GM18520 (cell line): ENCODE data around the gene POU2AF1.

ENCODE experiments used
- ATAC-seq: cut with Tn5 transposase; IDR thresholded peaks from one replicate; pipeline ENCODE4 v1.9.1; 2021; ENCODE audit not compliant: unreplicated experiment

POU2AF1 gene

DNA sequence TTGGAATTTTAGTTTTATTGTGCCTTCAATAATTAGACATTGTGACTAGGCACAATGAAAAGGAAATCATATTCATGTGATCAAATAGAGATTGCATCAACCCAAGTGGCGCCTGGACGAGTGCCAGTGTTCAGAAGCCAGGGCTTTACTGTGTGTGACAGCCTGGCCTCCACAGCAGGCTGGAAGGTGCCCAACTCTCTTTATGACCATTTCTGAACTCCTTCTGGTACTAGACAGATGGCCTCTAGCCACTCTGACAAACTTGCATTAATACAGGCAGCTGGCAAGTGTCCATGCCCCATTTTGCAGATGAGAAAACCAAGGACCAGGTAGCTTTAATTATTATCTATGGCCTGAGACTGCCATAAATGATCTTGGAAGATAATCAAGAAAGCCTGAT, 8.3 kb upstream of the POU2AF1 start:
- no peak for ATAC-seq

DNA sequence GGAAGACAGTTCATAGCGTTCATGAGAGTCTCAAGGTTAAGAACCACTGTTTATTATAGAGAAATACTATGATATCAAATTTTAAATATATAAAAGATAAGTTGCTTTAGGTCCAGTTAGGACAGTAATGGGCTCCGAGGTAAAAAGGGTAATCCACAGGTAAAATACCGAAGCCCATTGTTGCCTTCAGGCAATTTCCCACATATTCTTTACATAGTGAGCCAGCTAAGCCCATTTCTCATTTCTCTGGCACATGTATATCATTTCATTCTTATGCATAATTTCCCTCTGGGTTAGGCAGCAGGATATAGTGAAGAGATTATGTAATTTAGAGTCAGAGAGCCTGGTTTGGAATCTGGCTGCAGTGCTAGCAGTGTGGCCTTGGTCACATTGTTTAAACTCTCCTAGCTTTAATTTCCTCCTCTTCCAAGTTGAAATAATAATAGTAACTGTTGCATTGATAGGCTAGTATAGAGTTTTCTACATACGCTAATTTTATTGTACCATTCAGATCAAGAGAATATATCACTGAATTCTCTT, 7.6 kb upstream of the POU2AF1 start:
- ATAC-seq: no peak

DNA sequence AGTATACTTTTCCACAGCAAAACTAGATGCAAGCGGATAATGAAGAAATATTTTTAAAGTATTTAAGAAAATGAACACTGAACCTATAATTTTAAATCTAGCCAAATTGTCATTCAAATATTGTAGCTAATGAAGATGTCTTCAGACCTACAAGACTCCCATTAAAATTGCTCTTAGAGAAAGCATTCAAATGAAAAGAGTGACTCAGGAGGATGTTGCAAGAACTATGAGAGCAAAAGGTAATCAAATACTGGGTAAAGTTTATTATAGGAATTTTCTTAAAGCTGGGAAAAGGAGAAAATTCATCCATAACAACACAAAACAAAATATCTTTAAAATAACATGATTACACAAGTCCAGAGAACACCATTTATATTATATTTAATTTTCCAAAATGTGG, 5.4 kb upstream of the POU2AF1 start:
- no peak for ATAC-seq

GRCh38 chr11:111382451-111382850, 3.4 kb upstream of the POU2AF1 start:
- no peak for ATAC-seq

- no peak for ATAC-seq
These were observed 594 bp upstream of the POU2AF1 start for GRCh38 chr11:111379602-111380136.

GRCh38 chr11:111378185-111378860, 752 bp downstream of the POU2AF1 start:
- peak; percentile 3 for ATAC-seq

DNA sequence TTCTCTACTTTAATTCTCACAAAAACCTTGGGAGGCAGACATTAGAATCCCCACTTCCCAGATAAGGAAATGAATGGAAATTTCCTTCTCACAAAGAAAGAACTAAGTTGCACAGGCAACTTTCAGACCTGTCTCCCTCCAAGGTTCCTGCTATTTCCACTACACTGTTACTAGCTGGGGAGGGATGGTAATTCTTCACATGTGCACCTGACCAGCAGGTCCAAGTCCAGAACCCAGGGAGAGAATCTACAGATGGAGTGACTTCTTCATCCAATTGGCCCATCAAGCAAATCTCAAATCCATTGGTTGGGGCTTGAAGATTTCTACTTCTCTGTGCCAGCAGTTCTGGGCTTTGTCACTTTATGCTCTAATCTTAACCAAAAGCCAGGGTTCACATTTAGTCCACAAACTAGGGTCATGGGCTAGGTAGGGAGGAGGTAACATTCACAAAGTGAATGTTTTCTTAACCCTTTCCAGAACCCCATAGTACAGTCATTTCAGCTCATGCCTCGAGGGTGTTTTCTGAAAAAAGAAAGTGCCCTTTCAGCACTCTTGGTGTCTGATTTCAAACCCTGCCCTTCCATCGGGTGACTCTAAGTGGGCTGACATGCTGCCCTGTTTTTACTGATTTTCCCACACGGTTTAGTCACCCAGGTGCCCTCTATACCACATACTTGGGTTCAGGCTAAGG, 2.7 kb downstream of the POU2AF1 start:
- ATAC-seq: no peak

- no peak for ATAC-seq
These were observed 5.5 kb downstream of the POU2AF1 start for GRCh38 chr11:111373590-111373989.

- ATAC-seq: no peak
These were observed 6.5 kb downstream of the POU2AF1 start for GRCh38 chr11:111372538-111372937.

DNA sequence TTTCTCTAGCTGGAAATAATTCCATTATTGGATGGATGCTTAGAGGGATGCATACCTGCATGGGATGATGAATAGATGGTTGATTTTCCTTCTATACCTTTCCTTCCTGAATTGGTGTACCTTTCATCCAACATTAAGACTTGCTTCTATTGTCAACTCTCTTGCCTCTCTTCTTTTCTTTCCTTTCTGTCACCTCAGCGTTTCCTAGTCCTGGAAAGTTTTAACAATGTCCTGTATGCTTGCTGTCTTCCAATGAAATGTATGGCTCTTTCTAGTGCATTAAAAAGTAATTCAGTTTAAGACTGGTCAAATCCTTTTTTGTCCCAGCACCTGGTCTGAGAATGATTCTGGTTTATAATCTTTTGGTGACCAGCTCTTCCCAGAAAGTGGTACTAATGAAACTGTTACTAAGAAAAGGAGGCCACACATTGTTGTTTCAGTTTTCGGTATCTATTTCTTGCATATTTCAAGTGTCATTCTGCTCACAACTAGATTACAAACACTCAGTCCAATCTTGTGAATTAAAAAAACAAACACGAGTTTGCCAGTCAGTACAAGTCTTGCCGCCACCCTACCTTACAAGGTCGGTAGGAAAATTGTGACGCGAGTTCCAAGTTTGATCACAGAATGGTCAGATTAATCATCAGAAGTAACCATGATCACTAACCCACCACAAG, 8.0 kb downstream of the POU2AF1 start:
- peak; percentile 27 for ATAC-seq

DNA sequence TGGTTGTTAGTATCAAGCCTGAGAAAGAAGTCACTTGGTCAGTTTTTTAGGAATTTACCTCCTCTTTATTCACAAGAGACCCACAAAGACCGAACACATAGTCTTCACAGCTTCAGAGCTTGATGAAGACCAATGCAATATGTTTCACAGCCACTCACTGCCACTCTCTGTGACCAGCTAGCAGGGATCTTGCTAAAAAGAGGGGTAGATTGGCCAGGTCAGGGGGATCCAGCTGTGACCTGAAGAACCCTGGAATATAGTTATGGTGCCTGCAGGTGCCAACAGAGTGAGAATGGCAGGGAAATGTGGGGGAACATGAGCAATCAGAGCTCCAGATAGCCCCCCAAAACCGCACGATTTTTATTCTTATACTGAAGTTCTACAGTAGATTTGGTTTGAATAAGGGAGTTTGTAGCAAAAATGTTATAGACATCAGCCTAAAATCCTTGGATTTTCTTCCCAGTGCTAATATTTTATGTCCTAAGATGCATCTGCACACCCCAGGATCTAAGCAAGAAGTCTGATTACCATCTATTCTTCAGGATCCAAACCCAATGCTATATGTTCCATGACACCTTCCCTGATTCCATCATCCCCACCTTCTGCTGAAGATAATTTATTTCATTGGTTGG, 8.7 kb downstream of the POU2AF1 start:
- ATAC-seq: no peak

DNA sequence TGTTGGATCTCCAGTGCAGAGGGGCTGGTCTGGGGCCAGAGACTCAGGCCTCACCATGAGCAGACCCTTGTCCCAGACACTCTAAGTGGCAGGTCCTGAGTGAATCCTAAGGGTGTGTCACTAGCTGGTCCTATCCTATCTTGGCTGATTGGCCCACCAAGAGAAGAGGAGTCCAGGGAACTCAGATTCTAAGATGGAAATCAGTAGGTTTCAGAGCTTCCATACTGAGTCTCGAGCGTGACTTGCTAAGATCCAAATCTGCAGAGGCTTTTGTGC, 10.9 kb downstream of the POU2AF1 start:
- ATAC-seq: no peak

DNA sequence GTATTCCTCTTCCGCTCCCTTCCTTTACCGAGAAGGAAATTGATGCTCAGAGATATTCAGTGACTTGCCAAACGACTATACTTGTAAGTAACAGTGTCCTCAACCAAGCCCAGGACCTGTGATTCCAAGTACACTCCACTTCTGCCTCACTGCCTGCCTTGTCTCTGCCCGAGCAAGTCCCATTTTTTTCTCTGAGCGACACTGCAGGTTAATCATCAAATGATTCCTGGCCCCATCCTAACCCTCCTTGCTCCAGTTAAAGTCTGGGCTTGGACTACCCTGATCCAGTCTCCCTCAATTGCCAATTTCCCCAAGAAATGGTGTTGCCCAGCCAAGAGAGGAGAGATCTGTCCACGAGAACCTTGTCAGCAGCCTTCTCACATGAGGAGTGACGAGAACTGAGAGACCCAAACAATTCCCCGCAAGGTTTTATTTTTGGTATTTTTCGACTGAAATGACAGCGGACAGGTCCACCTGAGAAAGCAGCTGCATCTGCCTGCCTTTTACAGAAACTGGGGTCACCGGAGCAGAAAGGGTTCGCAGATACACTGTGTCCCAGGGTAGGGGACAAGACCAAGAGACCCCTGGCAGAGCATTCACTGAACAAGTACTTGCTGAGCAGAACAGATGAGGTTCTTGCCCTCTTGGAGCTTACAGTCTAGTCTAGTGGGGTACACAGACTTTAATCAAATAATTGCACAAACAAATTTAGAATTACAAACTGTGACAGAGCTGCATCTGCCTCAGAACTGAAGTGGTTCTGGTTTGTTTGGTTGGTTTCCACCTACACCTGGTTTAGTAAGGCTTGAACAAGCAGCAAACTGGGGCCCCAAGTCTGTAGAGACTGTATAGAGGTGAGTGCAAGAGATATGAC, 11.4 kb downstream of the POU2AF1 start:
- ATAC-seq: peak; percentile 26

- no peak for ATAC-seq
These were observed 12.3 kb downstream of the POU2AF1 start for GRCh38 chr11:111366560-111367410.

GRCh38 chr11:111365722-111366559, 13.1 kb downstream of the POU2AF1 start:
- ATAC-seq: no peak

GRCh38 chr11:111364503-111364902, 14.6 kb downstream of the POU2AF1 start:
- no peak for ATAC-seq

DNA sequence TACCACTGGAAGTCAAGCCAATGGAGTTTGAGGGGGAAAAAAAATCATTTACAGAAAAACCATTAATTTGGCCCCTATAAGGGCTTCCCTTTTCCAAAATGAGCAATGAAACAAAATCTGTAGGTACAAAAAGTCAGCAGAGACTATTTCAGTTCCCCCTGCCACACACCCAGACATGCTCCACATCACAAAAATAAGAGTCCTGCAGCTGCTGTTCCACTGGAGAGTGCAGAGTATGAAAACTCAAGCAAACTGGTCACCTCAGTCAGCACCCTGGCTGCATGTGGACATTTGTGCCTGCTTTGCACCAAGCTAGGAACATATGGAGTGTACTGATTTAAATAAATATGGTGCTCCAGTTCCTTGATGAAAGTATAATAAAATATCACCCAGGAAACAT, 15.1 kb downstream of the POU2AF1 start:
- no peak for ATAC-seq

- no peak for ATAC-seq
These were observed 16.1 kb downstream of the POU2AF1 start for GRCh38 chr11:111362887-111363411.
